Dermis blood vessel endothelial cell (primary cell): ENCODE data around the gene CIDEA. TPM values are rescaled to one million over a fixed set of nuclear protein-coding genes. Genes with fewer than 3 reads are reported as not detected.

ENCODE experiments used
- DNase-seq: peaks from one replicate; pipeline ENCODE4 v3.0.0; 2010
- total RNA-seq: library from RNA; depleted of rRNA; stranded (reverse); fragments of >200 nt; gene quantifications from 2 replicates; pipeline ENCODE4 v1.2.3, GENCODE V29; 2014

The CIDEA gene
- total RNA-seq, 1 donor from 2014 or later, result 1.2 TPM

GRCh38 chr18:12324991-12325725, 71.0 kb downstream of the CIDEA start:
- DNase-seq, result no peak

- DNase-seq, result no peak
Measured at GRCh38 chr18:12325726-12326245, 71.6 kb downstream of the CIDEA start.

GRCh38 chr18:12326711-12327460, 72.7 kb downstream of the CIDEA start:
- DNase-seq, result no peak

Other genes starting within 250 kb of the CIDEA start
- not detected in 2 replicates for gene ANKRD62, start 160.5 kb upstream of the CIDEA start, total RNA-seq
- gene TUBB6, start 53.9 kb downstream of the CIDEA start, total RNA-seq, result 877 and 1,390 TPM in 2 replicates
- gene AFG3L2, start 122.9 kb downstream of the CIDEA start, total RNA-seq, result 49.4 and 54.7 TPM in 2 replicates
- 1.5 and 3.1 TPM in 2 replicates for gene PRELID3A, start 153.6 kb downstream of the CIDEA start, total RNA-seq